Stomach (tissue), 4 donors: ENCODE measurements around the gene SPATA20.

Experiments used
- EP300 ChIP-seq: sonication (generic); formaldehyde crosslinking; IDR thresholded peaks from one replicate; pipeline ENCODE4 v1.6.1; 2017; ENCODE audit warnings: antibody characterized with exemption
- POLR2A ChIP-seq, 4 donors: fragments of 450-650 bp; IDR thresholded peaks; one replicate each; pipeline ENCODE4 v1.6.1; 2016; ENCODE audit warnings: antibody characterized with exemption in 4 of 4, control low read depth in 2 of 4, mild to moderate bottlenecking in 1 of 4, moderate library complexity in 1 of 4

- TF ChIP-seq EP300 (no peak), POLR2A (IDR thresholded peaks at IDR 0.05) (peak in 1 of 4 donors; percentile 25)
Observed at GRCh38 chr17:50532452-50533024, 14.4 kb upstream of the SPATA20 start, which contains the start of gene EPN3.
